HEK293T (cell line): ENCODE measurements around the gene PP2D1.

Experiments used
- FOXM1 ChIP-seq: fragments of 450-650 bp; IDR thresholded peaks from 2 replicates; pipeline ENCODE4 v1.6.1; 2017; ENCODE audit warnings: mild to moderate bottlenecking, borderline replicate concordance
- SP1 ChIP-seq: fragments of 450-650 bp; IDR thresholded peaks from 2 replicates; pipeline ENCODE4 v1.6.1; 2017
- SUZ12 ChIP-seq: fragments of 450-650 bp; IDR thresholded peaks from 2 replicates; pipeline ENCODE4 v1.6.1; 2016; ENCODE audit warnings: mild to moderate bottlenecking
- TARDBP ChIP-seq: fragments of 450-650 bp; IDR thresholded peaks from 2 replicates; pipeline ENCODE4 v1.6.1; 2016
- TF ChIP-seq, protein P1 (sequence below): fragments of 450-650 bp; IDR thresholded peaks from 2 replicates; pipeline ENCODE4 v1.6.1; 2016

DNA sequence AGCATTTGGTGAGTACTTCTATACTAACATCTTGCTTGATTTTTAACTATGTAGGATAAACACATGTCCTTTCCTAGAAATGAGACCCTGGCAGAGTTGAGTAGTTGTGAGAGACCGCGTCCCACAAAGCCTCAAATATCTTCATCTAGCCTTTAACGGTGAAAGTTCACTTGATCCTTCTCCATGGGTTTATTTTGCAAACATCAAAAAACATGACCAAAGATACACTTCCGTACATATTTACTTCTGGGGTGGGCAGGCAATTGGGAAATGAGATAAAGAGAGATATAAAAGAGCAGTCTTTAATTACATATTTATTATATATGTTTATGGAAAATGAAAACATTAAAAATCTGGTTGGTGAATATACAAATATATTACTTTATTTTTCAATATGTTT lies 23.0 kb upstream of the PP2D1 start:
- TF ChIP-seq, protein P1, sequence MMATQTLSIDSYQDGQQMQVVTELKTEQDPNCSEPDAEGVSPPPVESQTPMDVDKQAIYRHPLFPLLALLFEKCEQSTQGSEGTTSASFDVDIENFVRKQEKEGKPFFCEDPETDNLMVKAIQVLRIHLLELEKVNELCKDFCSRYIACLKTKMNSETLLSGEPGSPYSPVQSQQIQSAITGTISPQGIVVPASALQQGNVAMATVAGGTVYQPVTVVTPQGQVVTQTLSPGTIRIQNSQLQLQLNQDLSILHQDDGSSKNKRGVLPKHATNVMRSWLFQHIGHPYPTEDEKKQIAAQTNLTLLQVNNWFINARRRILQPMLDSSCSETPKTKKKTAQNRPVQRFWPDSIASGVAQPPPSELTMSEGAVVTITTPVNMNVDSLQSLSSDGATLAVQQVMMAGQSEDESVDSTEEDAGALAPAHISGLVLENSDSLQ = no peak
- TF ChIP-seq SUZ12 (no peak), TARDBP (no peak), FOXM1 (no peak), SP1 (no peak)
